Hematopoietic multipotent progenitor cell (in vitro differentiated cells): ENCODE results near the gene EIF6. TPM values are rescaled to one million over a fixed set of nuclear protein-coding genes. Genes with fewer than 3 reads are reported as not detected.

ENCODE experiments used
- DNase-seq, 3 donors: peaks; one replicate each; pipeline ENCODE4 v3.0.0-alpha.2; 2011 to 2015; ENCODE audit warnings: low read depth in 2 of 3, low spot score in 2 of 3
- total RNA-seq: library from RNA; depleted of rRNA; stranded (reverse); fragments of >200 nt; gene quantifications from one replicate; pipeline ENCODE4 v1.2.3, GENCODE V29; 2012

Gene EIF6
- total RNA-seq, 1 donor, result 233 TPM

DNA sequence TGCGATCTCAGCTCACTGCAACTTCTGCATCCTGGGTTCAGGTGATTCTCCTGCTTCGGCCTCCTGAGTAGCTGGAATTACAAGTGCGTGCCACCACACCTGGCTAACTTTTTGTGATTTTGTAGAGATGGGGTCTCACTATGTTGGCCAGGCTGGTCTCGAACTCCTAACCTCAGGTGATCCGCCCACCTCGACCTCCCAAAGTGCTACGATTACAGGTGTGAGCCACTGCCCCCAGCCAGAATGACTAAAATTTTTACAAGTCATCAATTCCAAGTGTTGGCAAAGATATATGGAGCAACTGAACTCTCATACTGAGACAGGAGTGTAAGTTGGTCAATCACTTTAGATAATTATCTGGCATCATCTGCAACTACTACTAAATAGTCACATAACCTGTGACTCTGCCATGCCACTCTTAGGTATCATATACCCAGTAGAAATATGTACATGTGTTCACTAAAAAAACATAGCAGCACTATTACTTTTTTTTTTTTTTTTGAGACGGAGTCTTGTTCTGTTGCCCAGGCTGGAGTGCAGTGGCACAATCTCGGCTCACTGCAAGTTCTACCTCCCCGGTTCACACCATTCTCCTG, 3.0 kb downstream of the EIF6 start:
- DNase-seq, result no peak

DNA sequence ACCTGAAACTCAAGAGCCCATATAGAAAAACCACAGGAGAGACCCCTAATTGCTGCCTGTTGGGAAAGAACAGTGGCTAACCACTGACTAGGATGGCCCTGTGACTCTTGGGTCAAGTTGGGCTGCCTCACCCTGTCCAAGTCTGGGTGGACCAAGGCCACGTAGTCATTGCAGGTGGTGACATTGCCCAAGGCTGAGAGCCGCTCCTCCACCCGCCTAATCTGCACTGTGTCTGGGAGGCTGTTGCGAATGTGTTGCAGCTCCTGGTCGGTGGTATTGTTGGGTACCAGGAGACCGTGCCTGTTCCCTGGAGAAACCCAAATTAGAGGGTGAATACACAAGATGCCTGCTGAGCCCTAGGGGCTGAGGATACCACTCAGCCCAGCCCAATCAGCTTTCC, 4.0 kb downstream of the EIF6 start:
- DNase-seq, result no peak

DNA sequence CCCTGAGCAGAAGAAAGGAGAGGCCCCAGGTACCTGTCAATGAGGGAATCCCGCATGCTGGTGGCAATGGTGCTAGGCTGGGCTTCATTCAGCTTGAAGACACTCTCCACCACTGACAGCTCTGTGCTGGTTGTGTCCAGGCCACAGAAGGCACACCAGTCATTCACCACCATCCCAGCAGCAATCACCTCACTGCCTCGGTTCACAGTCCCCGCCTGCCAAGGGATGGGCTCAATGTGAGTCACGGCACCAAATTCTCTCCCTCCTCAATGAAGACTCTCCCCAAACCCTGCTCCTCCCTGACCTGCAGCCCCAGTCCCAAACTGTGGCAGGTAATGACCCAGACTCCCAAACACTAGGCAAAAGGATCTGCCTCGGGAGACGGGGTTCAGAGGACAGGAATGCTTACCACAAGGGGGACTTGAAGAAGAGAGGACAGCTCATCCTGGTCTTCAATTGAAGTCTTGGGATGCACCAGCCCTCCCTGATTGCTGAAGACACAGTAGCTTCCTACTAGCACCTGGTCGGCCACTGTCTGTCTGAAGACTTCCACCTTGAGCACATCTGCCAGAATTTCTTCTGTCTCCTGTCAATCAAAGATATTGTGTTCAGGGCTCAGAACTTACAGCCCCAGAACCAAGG, 4.9 kb downstream of the EIF6 start:
- DNase-seq, result no peak

DNA sequence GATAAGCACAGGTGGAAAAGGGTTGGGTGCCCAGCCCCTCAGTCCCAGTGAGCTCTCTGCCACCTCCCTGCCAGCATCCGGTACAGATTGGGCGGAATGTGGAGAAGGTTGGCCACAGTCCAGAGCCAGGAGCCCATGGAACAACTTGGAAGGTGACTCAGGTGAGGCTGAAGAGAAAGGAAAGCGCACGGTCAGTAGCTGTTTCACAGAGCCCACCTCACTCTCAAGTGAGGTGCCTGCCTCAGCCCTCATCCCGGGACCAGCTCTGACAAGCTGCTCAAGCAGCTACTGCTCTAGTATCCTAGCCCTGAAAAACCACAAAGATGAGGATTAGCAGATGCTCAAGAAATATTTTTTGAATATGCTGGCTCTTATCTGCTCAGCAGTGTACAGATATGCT, 5.5 kb downstream of the EIF6 start:
- no peak for DNase-seq

DNA sequence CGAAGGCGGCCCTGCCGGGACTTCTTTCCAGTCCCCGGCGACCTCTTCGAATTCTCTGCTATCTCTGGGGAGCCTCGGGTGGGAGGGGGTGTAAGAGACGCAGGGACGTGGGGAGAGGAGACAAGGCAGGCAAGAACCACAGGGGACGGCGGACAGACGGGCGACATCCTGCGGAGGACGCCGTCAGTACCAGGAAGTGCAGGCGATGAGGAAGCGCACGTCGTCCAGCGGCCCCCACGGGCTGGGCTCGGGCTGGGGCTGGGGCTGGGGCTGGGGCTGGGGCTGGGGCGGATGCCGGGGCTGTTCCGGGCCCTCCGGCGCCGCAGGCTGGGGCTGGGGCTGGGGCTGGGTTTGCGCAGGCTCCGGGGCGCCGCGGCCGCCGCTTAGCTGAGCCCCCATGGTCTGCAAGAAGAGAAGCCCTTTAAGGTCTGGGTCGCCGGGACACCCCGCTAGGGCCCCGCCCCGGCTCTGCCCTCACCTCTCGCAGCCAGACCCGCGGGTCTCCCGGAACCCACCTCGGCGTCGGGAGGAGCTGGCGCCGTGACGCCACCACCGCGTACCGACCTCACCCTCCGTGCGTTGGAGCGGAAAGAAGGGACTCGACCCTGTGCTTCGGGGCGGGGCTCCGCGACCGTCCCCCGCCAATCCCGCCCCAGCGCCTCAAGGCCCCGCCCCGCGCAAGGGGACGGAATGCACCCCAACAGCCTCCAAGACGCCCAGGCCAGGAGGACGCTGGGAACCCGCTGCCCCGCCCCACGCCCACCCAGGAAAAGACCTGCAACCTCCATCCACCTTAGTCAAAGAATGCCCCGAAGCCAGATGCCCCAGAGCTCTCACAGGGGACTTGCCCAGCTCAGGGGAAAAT, 6.8 kb downstream of the EIF6 start, which contains the start of gene MMP24OS:
Gene MMP24OS (minus strand): TSS at position 592 of the 865 bp plus-strand sequence. CDS start 193 bp downstream, at position 399.
- DNase-seq, result peak; percentile 77 to 93 (median 91)

DNA sequence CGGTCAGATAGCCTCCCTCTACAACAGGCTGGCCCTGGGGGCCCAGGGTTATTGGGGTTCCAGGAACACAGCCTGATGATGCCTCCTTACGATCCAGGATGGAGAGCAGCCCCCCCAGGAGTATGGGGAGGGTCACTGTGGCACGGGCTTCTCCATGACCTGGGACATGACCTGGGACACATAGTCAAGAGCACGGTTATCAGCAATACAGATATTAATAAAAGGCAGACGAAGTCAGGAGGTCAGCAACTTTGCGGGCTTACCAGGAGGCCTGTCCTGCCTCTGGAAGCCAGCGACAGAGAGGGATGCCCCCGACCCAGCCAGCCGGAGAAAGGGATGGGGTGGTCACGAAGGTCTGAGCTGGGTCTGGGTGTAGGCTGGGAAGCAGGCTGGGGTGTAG, 7.4 kb downstream of the EIF6 start:
- DNase-seq, result no peak

DNA sequence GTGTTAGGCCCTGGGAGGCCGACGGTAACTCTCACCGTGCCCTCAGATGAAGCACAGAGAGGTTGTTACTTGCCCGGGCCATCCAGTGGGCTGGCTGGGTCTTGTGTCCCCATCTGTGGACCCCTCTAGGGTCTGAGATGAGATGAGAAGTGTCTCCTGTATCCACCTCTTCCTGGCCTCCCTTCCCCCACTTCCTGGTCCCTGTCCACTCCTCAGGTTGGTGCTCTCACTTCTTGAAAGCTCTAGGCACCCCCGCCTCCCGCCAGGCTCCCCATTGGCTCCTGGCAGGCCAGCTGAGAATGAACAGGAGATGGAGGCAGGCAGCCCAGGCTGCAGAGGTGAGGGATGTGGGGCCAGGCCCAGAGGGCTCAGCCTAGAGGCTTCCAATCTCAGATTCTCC, 8.2 kb downstream of the EIF6 start:
- DNase-seq, result no peak

DNA sequence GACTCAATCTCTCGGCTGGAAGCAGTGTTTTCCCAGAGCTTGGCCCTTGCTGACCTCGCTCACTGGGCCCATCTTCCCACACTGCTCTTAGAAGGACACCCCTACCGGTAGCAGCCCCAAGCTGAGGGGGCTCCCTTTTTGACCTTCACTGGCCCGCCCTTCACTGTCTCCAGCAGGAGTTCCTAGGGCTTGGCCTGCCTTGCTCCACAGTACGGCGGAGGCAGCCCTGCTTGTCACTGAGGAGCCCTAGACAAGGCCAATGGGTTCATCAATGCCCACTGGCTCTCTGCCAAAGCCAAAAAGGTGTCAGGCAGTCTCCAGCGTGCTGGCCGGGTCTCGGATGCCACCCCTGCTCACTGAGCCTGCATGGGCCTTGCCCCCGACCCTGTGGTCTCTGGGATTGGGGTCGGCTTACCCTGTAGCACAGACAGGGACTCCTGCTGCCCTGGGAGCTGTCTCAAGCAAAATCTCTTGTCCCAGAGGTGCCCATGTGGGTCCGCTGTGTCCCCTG, 8.8 kb downstream of the EIF6 start:
- no peak for DNase-seq

DNA sequence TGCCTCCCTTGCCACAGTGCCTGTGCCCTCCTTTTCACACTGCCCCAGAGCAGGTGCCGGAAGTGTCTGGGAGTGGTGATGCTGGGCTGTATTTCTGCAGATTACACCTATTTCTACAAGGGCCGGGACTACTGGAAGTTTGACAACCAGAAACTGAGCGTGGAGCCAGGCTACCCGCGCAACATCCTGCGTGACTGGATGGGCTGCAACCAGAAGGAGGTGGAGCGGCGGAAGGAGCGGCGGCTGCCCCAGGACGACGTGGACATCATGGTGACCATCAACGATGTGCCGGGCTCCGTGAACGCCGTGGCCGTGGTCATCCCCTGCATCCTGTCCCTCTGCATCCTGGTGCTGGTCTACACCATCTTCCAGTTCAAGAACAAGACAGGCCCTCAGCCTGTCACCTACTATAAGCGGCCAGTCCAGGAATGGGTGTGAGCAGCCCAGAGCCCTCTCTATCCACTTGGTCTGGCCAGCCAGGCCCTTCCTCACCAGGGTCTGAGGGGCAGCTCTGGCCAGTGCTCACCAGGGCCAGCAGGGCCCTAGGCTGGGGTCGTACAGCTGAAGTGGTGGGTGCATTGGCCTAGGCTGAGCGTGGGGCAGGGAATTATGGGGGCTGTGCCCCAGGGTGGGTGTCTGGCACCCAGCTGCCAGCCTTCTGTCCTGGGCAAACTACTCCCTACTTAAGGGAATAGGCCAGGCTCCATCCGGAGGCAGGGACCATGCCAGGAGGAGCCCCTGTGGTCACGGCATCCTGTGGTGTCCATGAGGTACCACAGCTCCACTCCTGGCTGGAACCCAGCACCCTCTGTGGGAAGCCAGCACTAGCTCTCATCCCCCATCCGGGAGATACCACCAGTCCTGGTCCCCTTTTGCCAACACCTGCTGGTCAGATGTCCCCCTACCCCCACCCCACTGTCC, 10.1 kb downstream of the EIF6 start:
- no peak for DNase-seq

DNA sequence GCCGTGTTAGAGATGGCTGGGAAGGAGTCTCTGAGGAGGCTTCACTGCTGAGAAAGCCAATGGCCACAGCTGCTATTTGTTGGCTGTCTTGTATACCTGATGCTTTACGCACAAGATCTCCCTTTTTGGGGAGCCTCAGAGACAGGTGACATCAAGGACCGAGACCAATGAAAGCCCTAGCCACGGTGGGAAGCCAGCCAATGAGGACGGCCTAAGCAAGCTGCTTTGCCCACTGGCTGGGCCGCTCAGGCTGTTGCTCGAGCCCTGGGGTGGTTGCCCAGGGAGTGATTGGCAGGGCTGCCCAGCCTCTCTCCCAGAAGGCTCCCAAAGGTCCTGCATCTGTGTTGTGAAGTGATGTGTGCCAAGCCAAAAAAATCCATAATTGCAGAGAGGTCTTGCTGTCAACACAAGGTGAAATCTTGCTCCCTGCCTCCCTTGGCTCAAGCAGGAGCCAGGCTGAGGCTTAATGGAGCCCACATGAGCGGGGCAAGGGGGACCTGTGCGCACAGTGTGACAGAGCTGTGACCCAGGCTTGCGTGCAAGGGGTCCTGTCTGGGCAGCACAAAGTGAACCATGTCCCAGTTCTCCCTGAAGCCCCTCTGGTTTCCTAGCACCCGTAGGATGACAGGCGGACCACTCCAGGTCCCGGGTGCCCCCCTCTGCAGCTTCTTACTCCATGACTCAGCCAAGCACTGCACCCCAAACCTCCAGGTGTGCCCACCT, 11.0 kb downstream of the EIF6 start:
- peak in 1 of 3 donors; percentile 31 for DNase-seq

DNA sequence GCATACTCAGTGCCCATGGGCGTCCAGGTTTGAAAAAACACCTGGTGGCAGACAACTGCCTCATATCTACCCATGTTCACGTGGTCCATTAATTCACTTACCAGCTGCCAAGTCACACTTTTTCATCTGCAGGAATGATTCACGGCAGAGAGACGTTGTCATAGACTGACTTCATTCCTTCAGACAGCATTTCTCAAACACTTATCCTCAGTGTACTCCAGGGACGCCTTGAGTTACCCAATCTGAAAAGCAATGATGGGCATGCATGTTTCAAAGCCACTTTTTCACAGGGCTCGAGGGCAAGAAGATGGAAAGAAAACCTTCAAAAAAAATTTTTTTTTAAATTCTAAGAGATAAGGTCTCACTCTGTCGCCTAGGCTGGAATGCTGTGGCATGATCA, 12.7 kb downstream of the EIF6 start:
- no peak for DNase-seq

DNA sequence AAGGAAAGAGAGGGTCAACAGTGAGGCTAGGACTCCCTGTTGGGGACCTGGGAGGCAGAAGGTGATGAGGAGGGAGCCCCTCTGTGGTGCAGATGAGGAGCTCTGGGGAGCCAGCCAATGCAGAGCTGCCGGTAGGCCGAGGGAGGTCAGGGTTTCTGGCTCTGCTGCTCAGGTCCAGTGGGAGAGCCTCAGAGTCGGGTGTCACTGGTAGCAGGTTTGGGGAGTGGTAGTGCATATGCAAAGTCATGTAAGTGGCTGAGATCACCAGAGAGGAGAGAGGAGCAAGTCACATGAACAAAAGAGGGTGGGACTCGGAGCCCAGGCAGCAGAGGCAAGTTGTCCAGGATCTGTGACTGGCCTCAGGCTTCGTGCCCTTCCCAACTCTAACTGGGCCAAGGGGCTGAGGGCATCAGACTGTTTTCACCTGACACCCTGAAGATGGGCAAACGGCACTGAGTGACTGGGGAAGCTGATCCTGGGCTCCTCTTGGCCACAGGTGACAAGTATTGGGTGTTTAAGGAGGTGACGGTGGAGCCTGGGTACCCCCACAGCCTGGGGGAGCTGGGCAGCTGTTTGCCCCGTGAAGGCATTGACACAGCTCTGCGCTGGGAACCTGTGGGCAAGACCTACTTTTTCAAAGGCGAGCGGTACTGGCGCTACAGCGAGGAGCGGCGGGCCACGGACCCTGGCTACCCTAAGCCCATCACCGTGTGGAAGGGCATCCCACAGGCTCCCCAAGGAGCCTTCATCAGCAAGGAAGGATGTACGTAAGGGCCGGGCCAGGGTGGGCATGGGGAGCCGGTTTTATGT, 13.3 kb downstream of the EIF6 start:
- DNase-seq, result no peak

DNA sequence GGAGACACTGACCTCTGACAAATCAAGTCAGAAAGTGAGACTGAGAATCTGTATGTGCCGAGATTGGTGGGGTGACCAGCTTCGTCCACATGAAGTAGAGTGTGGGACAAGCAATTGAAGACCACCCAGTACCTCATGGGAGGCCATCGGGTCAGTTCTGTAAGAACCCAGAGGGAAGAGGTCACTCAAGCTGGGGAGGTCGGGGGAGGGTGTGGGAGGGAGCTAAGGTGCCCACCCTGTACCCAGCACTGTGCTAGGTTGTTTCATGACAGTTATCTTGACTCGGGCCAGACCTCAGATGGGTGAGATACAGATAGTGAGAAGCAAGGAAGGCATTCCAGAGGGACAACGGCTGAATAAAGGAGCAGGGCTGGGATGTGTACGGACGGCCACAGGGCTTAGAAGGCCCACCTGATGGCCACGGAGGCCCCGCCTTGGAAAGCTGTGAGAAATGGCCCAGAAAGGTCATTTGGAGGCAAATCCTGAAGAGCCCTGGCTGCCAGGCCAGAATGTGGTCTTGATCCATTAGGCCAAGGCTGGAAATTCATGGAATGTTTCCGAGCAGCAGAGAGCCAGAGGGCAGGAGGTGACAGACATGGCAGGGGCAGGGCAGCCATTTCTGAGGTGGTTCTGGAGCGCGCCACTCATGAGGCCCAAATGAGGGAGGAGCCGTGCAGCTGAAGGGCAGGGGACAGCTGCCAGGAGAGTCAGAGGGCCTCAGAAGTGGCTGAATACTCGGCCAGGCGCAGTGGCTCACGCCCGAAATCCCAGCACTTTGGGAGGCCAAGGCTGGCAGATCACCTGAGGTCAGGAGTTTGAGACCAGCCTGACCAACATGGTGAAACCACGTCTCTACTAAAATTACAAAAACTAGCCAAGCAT, 14.3 kb downstream of the EIF6 start:
- DNase-seq, result no peak

DNA sequence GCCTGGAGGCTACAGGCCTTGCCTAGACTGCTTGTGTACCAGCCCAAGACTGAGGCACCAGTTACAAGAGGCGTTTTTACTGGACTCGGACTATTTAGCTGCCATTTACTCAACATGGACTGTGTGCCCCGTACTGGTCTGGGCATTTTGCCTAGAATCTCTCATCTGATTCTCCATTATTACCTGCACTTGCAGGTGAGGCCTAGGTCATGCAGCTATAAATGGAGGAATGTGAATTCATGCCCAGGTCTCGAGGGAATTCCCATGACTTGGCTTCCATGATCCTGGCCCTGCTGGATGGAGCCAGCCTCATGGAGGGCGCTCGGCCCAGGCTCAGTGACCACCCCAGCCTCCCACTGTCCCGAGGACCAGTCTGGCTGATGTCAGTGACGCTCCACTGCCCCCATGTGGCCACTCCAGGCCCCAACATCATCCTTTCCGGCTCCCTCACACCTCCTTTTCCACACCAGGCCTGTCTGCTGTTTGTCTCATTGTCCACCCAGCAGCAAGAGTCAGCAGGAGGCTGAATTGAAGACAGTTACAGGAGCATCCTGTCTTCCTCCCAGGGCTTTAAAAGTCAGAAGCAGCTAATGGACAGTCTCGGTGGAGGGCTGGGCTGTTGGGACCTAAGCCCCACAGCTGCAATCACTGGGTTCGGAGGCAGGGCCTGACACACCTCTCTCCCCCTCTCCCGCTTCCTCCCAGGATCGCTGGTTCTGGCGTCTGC, 15.4 kb downstream of the EIF6 start:
- DNase-seq, result peak in 2 of 3 donors; percentile 29 to 56

DNA sequence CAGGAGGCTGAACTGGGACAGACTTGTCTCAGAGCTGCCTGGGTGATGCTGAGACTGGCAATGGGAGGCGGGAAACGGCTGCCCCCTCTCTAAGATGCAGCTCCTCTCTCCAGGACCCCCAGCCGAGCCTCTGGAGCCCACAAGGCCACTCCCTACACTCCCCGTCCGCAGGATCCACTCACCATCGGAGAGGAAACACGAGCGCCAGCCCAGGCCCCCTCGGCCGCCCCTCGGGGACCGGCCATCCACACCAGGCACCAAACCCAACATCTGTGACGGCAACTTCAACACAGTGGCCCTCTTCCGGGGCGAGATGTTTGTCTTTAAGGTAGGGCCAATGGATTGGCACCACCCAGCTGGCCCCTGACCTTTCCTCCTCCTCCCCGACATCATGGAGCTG, 17.5 kb downstream of the EIF6 start:
- no peak for DNase-seq

DNA sequence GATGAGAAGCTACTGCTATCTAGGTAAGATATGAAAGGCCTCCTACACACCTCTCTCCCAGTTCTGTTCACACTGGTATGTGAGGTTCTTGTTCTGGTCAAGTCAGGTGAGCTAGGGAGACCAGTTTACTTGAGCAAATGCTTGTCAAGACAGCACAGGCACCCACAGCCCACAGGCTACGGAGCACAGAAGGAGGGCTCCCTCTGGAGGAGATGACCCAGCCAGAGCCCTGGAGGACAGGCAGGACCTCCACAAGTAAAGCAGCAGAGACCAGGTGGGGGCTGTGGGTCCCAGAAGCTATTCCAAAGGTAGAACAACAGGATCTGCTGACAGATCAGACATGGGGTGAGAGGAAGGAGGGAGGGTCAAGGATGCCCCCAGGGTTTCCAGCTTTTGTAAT, 19.8 kb downstream of the EIF6 start:
- no peak for DNase-seq
